GM18868 (cell line): Measurements from ENCODE around the gene CCDC138.

Source experiments
- ATAC-seq: cut with Tn5 transposase; IDR thresholded peaks from one replicate; pipeline ENCODE4 v1.9.1; 2021; ENCODE audit warnings: mild to moderate bottlenecking, moderate library complexity; ENCODE audit not compliant: unreplicated experiment

CCDC138 gene

GRCh38 chr2:108894766-108895165 is 108.2 kb downstream of the CCDC138 start:
- ATAC-seq: no peak

DNA sequence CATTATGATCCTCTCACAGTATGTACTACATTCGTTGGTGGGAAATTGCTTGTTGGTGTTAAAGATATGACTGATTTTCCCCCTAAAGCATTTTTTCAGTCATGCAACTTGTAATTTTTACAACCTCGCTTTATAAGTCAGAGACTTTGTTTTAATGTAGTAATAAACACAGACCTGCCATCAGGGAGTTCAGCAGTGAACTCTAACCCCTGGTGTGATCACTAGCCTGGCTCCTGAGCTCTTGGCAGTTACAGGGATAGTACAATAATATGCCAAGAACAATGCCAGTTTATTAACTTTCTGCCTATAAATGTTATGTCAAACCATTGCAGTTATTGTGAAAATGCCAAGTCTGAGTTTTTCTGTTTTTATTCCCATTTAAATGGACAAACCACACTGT is 108.6 kb downstream of the CCDC138 start:
- ATAC-seq: no peak

DNA sequence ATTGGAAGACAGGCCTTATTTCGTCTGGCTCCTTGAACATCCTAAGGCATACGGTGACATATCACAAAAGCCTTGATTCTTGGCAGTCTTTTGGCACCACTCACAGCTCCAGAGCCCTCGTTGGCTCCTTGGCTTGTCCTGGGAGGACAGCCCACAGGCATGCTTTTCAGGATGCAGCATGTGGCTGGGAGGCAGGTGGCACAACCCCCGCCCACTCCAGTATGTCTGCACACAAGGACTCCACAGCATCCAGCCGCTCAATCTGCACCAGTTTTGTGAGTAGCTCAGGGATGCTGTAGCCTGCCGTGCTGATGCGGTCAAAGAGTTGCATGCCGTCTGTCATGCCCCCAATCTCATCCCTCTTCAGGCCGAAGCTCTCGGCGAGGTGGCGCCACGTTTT is 110.2 kb downstream of the CCDC138 start:
- no peak for ATAC-seq

DNA sequence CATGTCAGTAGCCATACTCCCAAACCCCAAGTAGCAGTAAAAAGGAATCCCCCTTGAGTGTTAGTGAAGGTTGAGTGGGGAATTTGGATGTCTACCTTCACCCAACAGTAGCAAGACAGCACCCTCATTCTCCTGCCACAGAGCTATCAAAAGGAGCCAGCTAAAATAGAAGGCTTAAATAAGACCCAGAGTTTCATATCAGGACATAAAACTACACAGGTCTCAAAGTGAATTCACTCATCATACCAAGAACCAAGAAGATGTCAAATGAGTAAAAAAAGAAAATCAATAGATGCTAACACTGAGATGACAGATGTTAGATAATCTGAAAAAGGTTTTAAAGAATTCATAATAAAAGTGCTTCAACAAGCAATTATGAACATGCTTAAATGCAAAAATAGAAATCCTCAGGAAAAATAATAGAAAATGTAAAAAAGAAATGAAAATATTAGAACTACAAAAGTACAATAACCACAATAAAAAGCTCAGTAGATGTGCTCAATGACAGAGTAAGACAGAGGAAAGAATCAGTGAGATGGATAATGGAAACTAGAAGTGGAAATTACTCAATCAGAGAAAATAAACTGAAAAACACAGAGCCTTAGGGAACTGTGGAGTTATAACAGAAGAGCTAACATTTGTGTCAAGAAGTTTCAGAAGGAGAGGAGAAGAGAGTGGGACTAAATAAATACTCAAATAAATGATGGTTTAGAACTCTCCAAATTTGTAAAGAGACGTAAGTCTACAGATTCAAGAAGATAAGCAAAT is 111.9 kb downstream of the CCDC138 start:
- ATAC-seq: no peak

- no peak for ATAC-seq
These were observed 118.1 kb downstream of the CCDC138 start for GRCh38 chr2:108904680-108905079.

DNA sequence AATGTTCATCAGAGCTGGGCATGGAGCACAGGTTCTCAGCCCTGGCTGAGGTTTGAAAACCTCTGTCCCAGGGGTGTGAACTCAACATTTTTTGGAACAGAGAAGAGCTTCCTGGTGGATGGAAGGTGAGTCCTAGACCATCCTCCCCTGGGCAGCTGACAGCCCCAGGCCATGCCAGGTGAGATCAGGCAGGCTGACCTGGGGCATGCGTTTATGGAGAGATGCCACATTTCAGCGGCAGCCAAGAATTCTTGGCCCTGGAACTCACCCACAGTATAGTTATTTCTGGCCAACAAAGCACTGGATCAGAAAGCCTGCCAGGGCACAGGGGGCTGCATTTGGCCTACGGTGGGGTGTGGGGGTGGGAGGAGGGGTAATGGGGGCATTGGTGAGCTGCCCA is 118.6 kb downstream of the CCDC138 start:
- no peak for ATAC-seq

DNA sequence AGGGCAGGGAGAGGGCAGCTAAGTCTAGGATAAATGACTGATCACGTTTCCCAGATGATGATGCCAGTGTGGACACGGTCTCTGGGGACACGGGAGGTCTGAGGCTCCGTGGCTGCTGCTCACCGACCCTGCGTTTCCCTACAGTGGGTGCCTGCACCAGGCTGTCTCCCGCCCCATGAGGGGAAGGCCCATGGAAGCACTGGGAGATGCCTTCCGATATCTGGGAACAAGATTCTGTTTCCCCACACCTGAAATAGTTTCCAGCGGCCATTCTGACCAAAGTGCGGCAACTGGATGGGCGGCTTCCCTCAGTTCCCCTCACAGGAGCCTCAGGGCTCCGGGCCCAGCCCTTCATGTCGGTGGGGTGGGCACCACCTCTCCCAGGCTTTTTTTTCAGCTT is 119.3 kb downstream of the CCDC138 start:
- ATAC-seq: no peak

DNA sequence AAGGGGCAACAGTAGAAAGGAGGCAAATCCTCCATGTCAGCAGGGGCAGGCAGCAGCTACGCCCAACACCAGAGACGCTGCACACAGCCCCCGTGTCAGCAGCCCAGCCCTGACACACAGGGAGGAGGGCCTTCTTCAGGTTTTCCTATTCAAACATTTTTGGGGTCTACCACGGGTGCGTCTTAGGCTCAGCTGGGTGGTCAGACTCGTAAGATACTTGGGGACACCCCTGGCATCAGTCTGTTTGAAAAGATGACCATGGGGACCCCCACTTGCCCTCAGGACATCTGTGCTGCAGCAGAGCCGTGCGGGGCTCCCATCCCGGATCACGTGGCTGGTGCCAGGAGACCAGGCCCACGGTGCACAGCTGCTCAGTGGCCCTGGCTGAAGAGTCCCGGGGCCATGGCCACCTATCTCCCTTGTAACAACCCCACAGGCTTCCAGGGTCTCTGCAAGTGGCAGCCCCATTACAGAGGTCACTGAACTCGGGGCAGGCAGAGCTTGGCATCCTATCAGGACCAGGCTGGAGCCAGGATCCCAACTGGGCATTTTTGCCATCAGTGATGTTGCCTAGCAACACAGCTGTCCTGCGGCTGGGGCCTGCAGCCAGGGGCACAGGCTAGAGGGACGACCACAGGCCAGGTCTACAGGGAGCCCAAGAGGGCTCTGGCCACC is 120.0 kb downstream of the CCDC138 start:
- ATAC-seq: no peak

DNA sequence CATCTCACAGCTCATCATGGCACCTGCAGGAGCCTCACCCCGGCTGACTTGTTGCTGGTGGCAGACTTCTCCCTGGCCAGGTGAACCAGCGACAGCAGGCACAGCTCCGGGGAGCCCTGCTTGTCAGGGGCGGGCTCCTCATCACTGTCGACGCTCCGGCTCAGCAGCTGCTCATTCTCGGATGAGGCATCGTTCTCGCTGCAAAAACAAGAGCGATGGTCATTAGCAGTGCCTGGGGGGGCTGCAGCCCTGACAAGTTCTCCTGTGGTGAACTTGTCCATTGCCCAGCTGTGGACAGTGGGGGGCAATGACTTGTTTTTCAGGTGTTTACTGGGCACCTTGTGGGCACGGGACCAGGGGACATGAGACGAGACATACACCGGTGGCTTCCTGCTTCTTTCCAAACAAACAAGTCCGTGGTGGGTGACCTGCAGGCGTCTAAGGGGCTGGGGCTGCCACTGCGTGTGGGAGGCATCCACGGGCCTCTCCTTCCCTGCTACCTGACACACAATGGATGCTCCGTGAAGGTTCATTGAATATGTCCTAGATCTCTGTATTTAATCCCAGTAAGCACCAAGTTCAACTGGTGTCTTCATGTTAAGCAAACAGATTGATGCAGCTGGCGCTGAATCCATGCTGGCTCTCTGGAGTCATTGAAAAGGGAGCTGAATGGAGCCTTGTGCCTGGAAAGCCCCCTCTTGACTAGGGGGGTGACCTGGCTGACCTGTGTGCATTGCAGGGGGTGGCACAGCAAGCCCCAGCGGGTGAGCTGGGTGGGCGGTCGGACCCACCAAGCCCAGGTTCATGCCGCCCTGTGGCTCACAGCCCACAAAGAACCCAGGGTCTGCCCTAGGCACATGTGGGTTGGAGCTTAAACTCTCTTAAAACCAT is 121.5 kb downstream of the CCDC138 start:
- no peak for ATAC-seq

DNA sequence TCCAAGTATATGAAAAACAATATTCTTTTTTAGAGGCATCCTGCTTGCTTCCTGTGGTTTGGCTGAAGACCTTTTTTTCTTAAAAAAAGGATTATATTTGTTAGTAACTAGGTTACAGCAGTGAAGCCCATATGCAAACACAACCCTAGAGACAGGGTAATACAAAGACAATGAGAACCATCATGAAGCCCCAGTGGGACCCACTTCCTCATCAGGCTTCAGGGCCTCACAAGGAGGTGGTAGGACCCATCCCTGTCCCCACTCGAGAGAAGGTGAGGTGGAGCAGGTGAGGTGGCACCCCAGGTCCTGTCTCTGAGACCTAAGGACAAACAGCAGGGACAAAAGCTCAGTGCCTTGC is 122.1 kb downstream of the CCDC138 start:
- ATAC-seq: no peak

DNA sequence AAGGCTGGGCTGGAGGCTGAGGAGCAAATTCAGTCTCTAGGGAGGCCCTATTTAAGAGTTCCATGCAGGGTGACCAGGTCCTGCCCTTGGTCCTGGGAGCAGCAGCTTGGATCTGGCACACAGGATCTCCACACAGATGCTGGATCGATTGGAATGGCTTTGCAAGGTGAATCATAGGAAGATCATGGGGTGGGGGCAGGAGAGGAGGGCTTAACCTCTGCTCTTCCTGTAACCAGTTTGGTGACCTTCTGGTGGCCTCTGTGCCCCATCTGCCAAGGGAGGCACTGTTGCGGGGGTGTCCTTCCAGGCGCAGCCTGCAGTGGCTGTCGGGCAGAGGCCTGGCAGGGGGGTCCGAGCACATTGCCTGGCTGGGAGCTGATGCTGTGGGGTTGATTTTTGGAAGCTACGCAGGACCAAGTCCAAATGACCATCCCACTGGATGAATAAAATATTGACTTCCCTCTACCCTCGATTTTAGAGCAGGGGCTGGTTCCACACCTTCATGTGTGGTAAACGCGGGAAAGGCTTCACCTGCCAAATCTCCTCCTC is 122.8 kb downstream of the CCDC138 start:
- no peak for ATAC-seq

GRCh38 chr2:108910011-108910431 is 123.5 kb downstream of the CCDC138 start:
- no peak for ATAC-seq

DNA sequence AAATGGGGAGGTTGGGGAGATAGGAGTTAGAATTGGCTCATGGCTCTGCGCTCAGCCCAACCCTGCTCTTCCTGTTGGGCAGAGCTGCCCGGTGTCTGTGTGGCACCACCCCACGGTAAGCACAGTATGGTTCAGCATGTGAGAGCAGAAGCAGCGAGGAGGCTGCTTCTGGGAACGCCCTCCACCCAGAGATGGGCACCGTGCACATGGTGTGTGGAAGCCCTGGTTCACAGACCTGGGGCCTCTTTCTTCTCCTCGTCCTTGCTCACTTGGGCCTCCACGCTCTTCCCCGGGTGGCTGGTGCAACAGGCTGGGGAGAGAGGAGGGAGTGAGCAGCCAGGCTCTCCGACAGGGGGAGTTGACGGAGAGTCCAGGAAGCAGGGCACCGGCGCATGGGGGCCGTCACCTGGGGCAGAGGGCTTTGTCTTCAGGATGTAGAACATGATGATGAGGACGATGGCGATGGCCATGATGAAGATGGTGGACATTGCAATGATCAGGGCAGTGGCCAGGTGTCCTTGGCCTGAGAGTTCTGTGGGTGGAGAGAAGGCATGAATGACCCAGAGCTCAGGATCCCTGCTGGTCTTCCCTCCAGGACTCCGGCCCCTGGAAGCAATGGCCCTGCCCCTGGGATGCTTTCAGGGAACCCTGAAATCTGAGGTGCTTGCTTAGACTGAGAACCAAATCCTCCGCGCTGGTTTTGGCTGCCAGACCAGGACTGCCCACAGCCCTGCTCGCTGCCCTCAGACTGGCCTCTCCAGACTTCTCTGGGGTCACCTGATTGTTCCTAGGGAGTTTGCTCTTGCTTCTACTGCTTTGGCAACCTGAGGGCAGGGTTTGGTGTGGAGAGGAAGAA is 124.2 kb downstream of the CCDC138 start:
- ATAC-seq: no peak

GRCh38 chr2:108911401-108911800 is 124.8 kb downstream of the CCDC138 start:
- ATAC-seq: no peak

- no peak for ATAC-seq
These were observed 125.4 kb downstream of the CCDC138 start for GRCh38 chr2:108911807-108912628.

GRCh38 chr2:108912629-108912902 is 126.0 kb downstream of the CCDC138 start:
- ATAC-seq: no peak

GRCh38 chr2:108916122-108916795 is 129.7 kb downstream of the CCDC138 start:
- ATAC-seq: no peak

GRCh38 chr2:108916796-108917421 is 130.3 kb downstream of the CCDC138 start:
- no peak for ATAC-seq

DNA sequence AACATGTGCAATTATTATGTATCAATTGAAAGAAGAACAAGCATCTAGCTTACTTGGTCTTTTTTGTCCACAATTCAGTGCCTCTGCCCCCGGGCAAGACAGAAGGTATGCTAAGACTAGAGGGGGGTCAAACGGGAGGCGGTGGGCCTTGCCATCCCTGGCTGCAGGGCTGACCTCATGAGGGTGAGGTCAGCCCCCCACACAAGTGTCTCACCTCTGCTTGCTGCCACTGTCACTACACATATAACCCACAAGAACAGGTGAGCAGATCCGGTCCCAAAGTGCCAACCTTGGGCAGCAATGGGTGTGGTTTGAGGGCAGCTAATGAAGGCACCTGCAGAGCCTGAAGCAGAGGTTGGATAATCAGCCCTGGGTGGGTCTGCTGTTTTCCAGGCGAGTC is 131.0 kb downstream of the CCDC138 start:
- ATAC-seq: no peak
